ENCODE data around the gene CACTIN.

CACTIN gene

GRCh38 chr19:3638208-3639193 lies 11.9 kb upstream of the CACTIN start:
- DNase-seq (ENCODE audit: low spot score), result no peak
- no peak overlapping the region for H3K4me3 ChIP-seq
- TF ChIP-seq, protein P1, sequence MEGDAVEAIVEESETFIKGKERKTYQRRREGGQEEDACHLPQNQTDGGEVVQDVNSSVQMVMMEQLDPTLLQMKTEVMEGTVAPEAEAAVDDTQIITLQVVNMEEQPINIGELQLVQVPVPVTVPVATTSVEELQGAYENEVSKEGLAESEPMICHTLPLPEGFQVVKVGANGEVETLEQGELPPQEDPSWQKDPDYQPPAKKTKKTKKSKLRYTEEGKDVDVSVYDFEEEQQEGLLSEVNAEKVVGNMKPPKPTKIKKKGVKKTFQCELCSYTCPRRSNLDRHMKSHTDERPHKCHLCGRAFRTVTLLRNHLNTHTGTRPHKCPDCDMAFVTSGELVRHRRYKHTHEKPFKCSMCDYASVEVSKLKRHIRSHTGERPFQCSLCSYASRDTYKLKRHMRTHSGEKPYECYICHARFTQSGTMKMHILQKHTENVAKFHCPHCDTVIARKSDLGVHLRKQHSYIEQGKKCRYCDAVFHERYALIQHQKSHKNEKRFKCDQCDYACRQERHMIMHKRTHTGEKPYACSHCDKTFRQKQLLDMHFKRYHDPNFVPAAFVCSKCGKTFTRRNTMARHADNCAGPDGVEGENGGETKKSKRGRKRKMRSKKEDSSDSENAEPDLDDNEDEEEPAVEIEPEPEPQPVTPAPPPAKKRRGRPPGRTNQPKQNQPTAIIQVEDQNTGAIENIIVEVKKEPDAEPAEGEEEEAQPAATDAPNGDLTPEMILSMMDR (IDR thresholded peaks at IDR 0.05), result no peak
- no peak overlapping the region for H3K27ac ChIP-seq

GRCh38 chr19:3637621-3638020 lies 11.0 kb upstream of the CACTIN start:
- Histone ChIP-seq H3K27ac (no peak overlapping the region), H3K4me3 (no peak overlapping the region)
- TF ChIP-seq, protein P1 (IDR thresholded peaks at IDR 0.05), result no peak
- no peak for DNase-seq (ENCODE audit: low spot score)

DNA sequence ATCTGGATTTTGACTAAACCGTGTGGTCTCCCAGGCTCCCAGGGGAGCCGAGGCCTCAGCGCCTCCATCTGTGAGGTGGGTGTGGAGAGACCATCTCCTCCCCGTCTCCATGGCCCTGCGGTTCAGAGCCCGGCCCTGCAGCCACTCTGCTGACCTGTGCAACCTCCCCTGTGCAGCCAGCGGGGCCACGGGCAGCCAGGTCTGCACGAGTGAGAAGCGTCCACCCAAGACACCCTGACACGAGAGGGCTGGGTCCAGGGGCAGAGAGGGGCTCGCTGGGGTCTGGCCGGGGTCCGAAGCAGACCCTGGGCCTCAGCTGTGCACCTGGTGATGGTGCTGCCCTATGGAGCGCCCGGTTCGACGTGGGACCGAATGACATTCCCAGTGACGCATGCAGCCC lies 10.4 kb upstream of the CACTIN start:
- Histone ChIP-seq H3K27ac (no peak overlapping the region), H3K4me3 (no peak overlapping the region)
- DNase-seq (ENCODE audit: low spot score), result no peak
- TF ChIP-seq, protein P1 (IDR thresholded peaks at IDR 0.05), result no peak

GRCh38 chr19:3636506-3636905 lies 9.9 kb upstream of the CACTIN start:
- no peak overlapping the region for H3K4me3 ChIP-seq
- TF ChIP-seq, protein P1 (IDR thresholded peaks at IDR 0.05), result no peak
- DNase-seq (ENCODE audit: low spot score), result no peak
- no peak overlapping the region for H3K27ac ChIP-seq

DNA sequence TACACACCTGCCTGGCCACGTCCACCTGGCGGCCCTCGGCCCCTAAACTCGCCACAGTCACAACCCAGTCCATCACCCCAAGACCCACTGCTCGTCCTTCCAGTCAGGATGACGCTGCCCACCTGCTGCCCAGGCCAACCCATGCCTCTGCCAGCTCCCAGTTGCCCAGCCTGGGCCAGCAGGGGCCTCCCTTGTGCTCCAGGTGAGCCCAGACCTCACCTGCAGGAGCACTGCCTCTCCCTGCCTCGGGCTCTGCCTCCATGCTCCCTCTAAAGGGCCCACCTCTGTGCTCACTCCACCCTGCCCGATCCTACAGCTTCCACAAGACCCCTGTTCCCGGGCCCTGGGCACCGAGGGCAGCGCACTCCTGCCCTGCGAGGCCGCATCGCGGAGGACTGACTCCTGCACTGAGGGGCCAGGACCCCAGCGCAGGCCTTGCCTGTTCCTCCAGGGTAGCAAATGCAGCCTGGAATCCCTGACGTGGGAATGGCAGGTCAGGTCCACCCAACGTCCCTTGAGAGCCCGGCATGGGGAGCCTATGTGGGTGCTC lies 8.0 kb upstream of the CACTIN start:
- Histone ChIP-seq H3K4me3 (no peak overlapping the region), H3K27ac (no peak overlapping the region)
- DNase-seq (ENCODE audit: low spot score), result no peak
- TF ChIP-seq, protein P1 (IDR thresholded peaks at IDR 0.05), result no peak

DNA sequence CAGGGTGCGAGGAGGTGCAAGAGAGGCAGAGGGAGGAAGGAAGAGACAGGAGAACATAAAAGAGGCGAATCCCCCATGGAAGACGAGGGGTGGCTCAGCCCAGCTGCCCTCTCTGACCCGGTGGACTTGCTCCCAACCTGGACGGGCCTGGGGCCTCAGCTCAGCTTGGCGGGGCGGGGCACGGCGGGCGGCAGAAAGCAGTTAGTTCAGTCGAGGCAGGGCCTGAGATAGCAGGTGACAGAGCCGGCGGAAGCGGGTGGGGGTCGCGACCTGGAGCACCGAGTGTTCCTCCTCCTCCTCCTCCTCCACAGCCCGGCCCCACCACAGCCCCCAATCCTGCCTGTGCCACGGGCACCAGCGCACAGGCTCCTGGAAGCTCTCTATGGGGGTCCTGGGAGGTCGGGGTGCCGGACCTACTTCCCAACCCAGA lies 7.0 kb upstream of the CACTIN start:
- TF ChIP-seq, protein P1 (IDR thresholded peaks at IDR 0.05), result no peak
- H3K27ac ChIP-seq, result no peak overlapping the region
- no peak overlapping the region for H3K4me3 ChIP-seq
- DNase-seq (ENCODE audit: low spot score), result no peak

Measured in coronary artery (tissue), 2 donors.